ENCODE measurements around the gene SPTAN1. TPM values are rescaled to one million over a fixed set of nuclear protein-coding genes. Genes with fewer than 3 reads are reported as not detected.

The SPTAN1 gene
- total and polyA plus RNA-seq, 2 experiments from 2014 or later: 108 to 195 TPM

DNA sequence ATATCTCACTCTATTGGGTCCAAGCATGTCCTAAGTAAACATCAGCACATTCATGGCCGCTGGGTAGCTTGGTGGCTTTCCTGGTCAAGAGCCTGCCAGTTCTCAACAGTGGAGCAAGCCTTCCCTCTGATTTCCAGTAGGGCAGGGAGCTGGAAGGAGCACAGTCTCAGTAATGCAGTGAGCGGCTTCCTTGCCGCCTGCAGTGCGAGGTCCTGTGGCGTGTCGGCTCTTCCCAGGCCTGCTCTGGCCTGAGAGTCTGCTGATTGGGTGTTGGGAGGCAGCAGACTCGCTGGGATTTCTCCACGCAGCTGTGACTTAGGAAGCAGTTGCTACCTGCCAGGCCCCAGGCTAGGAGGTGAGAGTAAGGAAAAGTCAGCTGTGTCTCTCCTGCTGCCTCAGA lies 51.3 kb downstream of the SPTAN1 start:
- no peak overlapping the region for H3K4me3 Mint-ChIP-seq
- Histone ChIP-seq H3K4me3 (no peak overlapping the region), H3K4me1 (ENCODE audit: insufficient read depth) (no peaks in the 10 kb centered on the region), H3K79me2 (replicated peaks; ENCODE audit: insufficient read depth) (no peaks in the 10 kb centered on the region), H3K36me3 (ENCODE audit: insufficient read depth) (peaks cover 43% of the 10 kb centered on the region), H3K27ac (ENCODE audit: low read depth) (no peak overlapping the region), H3K9me2 (ENCODE audit: insufficient read depth) (no peaks in the 10 kb centered on the region), H4K20me1 (replicated peaks; ENCODE audit: insufficient read depth) (no peaks in the 10 kb centered on the region; the same call in 1 of the 2 replicates), H2AFZ (no peak overlapping the region), H3K4me2 (no peak overlapping the region), H3K27me3 (ENCODE audit: insufficient read depth) (no peaks in the 10 kb centered on the region), H3F3A (replicated peaks; ENCODE audit: low read depth) (0 out of 2 replicates have a peak, but pooled peaks cover 5% of the 10 kb centered on the region)
- H3K36me3 Mint-ChIP-seq (ENCODE audit: low read depth): peaks cover 70% of the 10 kb centered on the region
- no peak overlapping the region for H3K27ac Mint-ChIP-seq
- no peaks in the 10 kb centered on the region for H3K4me1 Mint-ChIP-seq
- DNase-seq (ENCODE audit: low spot score) (no peak), ATAC-seq (no peak)
- no peaks in the 10 kb centered on the region for H3K9me3 Mint-ChIP-seq
- no peaks in the 10 kb centered on the region for H3K27me3 Mint-ChIP-seq (ENCODE audit: insufficient read depth, low read depth, poor library complexity)
- TF ChIP-seq ZNF331 (CRISPR knock-in tag; IDR thresholded peaks at IDR 0.05; ENCODE audit: low read depth) (no peak), POLR2AphosphoS5 (IDR thresholded peaks at IDR 0.05; ENCODE audit: low read depth) (no peak), ZNF114 (CRISPR knock-in tag; IDR thresholded peaks at IDR 0.05) (no peak), EZH2phosphoT487 (IDR thresholded peaks at IDR 0.05; ENCODE audit: unreplicated experiment) (no peak), STAT1 (IDR thresholded peaks at IDR 0.05; ENCODE audit: unreplicated experiment) (no peak), EZH2 (IDR thresholded peaks at IDR 0.05; ENCODE audit: low read depth, unreplicated experiment) (no peak), CREB1 (CRISPR knock-in tag; IDR thresholded peaks at IDR 0.05; ENCODE audit: low read depth) (no peak)
- TF ChIP-seq, protein P1, sequence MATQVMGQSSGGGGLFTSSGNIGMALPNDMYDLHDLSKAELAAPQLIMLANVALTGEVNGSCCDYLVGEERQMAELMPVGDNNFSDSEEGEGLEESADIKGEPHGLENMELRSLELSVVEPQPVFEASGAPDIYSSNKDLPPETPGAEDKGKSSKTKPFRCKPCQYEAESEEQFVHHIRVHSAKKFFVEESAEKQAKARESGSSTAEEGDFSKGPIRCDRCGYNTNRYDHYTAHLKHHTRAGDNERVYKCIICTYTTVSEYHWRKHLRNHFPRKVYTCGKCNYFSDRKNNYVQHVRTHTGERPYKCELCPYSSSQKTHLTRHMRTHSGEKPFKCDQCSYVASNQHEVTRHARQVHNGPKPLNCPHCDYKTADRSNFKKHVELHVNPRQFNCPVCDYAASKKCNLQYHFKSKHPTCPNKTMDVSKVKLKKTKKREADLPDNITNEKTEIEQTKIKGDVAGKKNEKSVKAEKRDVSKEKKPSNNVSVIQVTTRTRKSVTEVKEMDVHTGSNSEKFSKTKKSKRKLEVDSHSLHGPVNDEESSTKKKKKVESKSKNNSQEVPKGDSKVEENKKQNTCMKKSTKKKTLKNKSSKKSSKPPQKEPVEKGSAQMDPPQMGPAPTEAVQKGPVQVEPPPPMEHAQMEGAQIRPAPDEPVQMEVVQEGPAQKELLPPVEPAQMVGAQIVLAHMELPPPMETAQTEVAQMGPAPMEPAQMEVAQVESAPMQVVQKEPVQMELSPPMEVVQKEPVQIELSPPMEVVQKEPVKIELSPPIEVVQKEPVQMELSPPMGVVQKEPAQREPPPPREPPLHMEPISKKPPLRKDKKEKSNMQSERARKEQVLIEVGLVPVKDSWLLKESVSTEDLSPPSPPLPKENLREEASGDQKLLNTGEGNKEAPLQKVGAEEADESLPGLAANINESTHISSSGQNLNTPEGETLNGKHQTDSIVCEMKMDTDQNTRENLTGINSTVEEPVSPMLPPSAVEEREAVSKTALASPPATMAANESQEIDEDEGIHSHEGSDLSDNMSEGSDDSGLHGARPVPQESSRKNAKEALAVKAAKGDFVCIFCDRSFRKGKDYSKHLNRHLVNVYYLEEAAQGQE (IDR thresholded peaks at IDR 0.05; ENCODE audit: unreplicated experiment): no peak
- TF ChIP-seq, protein P2, sequence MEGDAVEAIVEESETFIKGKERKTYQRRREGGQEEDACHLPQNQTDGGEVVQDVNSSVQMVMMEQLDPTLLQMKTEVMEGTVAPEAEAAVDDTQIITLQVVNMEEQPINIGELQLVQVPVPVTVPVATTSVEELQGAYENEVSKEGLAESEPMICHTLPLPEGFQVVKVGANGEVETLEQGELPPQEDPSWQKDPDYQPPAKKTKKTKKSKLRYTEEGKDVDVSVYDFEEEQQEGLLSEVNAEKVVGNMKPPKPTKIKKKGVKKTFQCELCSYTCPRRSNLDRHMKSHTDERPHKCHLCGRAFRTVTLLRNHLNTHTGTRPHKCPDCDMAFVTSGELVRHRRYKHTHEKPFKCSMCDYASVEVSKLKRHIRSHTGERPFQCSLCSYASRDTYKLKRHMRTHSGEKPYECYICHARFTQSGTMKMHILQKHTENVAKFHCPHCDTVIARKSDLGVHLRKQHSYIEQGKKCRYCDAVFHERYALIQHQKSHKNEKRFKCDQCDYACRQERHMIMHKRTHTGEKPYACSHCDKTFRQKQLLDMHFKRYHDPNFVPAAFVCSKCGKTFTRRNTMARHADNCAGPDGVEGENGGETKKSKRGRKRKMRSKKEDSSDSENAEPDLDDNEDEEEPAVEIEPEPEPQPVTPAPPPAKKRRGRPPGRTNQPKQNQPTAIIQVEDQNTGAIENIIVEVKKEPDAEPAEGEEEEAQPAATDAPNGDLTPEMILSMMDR (conservative IDR thresholded peaks at IDR 0.05; ENCODE audit: low read depth in 2 of 2): no peak

DNA sequence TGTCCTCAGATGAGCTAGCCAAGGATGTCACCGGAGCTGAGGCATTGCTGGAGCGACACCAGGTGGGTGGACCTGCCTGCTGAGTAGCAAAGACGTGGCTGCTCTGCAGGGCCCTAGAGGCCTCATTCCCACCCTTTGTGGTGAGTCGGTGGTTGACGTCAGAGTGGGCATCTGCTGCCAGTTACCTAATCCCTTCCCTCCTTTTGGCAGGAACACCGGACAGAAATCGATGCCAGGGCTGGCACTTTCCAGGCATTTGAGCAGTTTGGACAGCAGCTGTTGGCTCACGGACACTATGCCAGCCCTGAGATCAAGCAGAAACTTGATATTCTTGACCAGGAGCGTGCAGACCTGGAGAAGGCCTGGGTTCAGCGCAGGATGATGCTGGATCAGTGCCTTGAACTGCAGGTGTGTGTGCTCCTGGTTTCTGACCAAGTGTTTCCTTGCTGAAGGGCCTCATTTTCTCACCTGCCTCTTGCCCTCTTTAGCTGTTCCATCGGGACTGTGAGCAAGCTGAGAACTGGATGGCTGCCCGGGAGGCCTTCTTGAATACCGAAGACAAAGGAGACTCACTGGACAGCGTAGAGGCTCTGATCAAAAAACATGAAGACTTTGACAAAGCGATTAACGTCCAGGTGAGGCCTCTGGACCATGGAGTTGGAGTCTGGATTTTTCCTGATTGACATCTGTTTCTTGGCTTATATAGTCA lies 55.4 kb downstream of the SPTAN1 start:
- Histone ChIP-seq H3K4me3 (no peak overlapping the region), H3K79me2 (replicated peaks; ENCODE audit: insufficient read depth) (no peaks in the 10 kb centered on the region), H3K36me3 (ENCODE audit: insufficient read depth) (peaks cover 61% of the 10 kb centered on the region), H3K9me2 (ENCODE audit: insufficient read depth) (no peaks in the 10 kb centered on the region), H4K20me1 (replicated peaks; ENCODE audit: insufficient read depth) (no peaks in the 10 kb centered on the region; the same call in none of the 2 replicates), H3K4me2 (no peak overlapping the region), H3K4me1 (ENCODE audit: insufficient read depth) (no peaks in the 10 kb centered on the region), H2AFZ (no peak overlapping the region), H3F3A (replicated peaks; ENCODE audit: low read depth) (peaks cover 18% of the 10 kb centered on the region), H3K27ac (ENCODE audit: low read depth) (no peak overlapping the region), H3K27me3 (ENCODE audit: insufficient read depth) (no peaks in the 10 kb centered on the region)
- ATAC-seq (no peak), DNase-seq (ENCODE audit: low spot score) (no peak)
- Mint-ChIP-seq H3K9me3 (no peaks in the 10 kb centered on the region), H3K27me3 (ENCODE audit: insufficient read depth, low read depth, poor library complexity) (no peaks in the 10 kb centered on the region), H3K4me3 (no peak overlapping the region), H3K27ac (no peak overlapping the region), H3K4me1 (no peaks in the 10 kb centered on the region), H3K36me3 (ENCODE audit: low read depth) (peaks cover 72% of the 10 kb centered on the region)
- TF ChIP-seq ZNF114 (CRISPR knock-in tag; IDR thresholded peaks at IDR 0.05) (no peak), EZH2 (IDR thresholded peaks at IDR 0.05; ENCODE audit: low read depth, unreplicated experiment) (no peak), NANOG (IDR thresholded peaks at IDR 0.05; ENCODE audit: borderline replicate concordance) (no peak), STAT1 (IDR thresholded peaks at IDR 0.05; ENCODE audit: unreplicated experiment) (no peak), CREB1 (CRISPR knock-in tag; IDR thresholded peaks at IDR 0.05; ENCODE audit: low read depth) (no peak), POLR2AphosphoS5 (IDR thresholded peaks at IDR 0.05; ENCODE audit: low read depth) (no peak)
- TF ChIP-seq, protein P3, sequence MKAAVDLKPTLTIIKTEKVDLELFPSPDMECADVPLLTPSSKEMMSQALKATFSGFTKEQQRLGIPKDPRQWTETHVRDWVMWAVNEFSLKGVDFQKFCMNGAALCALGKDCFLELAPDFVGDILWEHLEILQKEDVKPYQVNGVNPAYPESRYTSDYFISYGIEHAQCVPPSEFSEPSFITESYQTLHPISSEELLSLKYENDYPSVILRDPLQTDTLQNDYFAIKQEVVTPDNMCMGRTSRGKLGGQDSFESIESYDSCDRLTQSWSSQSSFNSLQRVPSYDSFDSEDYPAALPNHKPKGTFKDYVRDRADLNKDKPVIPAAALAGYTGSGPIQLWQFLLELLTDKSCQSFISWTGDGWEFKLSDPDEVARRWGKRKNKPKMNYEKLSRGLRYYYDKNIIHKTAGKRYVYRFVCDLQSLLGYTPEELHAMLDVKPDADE (IDR thresholded peaks at IDR 0.05): no peak
- TF ChIP-seq, protein P2 (conservative IDR thresholded peaks at IDR 0.05; ENCODE audit: low read depth in 2 of 2): no peak
